D721Med (cell line): ENCODE data around the gene PDE8B.

Experiments
- DNase-seq: peaks from one replicate; pipeline ENCODE4 v3.0.0; 2011; ENCODE audit warnings: low spot score; ENCODE audit not compliant: insufficient read length
- FAIRE-seq: peaks from 2 replicates; lab custom pipeline; 2011; peaks lifted over from hg19 to GRCh38; lab: Jason Lieb, UNC
- TF ChIP-seq, protein P1 (sequence below): IDR thresholded peaks from 2 replicates; pipeline ENCODE4 v1.5.1; 2012; ENCODE audit warnings: mild to moderate bottlenecking, control low read depth; ENCODE audit not compliant: insufficient read depth; ENCODE audit errors: missing control alignments

Gene PDE8B

DNA sequence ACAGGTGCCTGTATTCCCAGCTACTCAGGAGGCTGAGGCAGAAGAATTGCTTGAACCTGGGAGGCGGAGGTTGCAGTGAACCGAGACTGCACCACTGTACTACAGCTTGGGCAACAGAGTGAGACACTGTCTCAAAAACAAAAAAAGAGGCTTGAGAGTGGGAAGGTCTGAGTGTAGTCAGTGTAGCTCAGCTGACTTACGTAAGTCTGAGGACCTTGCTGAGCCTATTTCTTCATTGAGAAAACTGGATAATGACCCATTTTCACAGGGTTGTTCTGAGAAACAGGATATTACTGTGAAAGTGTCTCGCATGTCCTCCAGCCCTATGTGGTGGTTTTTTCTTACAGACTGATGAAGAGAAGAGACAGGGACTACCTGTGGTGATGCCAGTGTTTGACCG is 214.9 kb downstream of the PDE8B start:
- no peak for FAIRE-seq
- TF ChIP-seq, protein P1, sequence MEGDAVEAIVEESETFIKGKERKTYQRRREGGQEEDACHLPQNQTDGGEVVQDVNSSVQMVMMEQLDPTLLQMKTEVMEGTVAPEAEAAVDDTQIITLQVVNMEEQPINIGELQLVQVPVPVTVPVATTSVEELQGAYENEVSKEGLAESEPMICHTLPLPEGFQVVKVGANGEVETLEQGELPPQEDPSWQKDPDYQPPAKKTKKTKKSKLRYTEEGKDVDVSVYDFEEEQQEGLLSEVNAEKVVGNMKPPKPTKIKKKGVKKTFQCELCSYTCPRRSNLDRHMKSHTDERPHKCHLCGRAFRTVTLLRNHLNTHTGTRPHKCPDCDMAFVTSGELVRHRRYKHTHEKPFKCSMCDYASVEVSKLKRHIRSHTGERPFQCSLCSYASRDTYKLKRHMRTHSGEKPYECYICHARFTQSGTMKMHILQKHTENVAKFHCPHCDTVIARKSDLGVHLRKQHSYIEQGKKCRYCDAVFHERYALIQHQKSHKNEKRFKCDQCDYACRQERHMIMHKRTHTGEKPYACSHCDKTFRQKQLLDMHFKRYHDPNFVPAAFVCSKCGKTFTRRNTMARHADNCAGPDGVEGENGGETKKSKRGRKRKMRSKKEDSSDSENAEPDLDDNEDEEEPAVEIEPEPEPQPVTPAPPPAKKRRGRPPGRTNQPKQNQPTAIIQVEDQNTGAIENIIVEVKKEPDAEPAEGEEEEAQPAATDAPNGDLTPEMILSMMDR, result no peak

DNA sequence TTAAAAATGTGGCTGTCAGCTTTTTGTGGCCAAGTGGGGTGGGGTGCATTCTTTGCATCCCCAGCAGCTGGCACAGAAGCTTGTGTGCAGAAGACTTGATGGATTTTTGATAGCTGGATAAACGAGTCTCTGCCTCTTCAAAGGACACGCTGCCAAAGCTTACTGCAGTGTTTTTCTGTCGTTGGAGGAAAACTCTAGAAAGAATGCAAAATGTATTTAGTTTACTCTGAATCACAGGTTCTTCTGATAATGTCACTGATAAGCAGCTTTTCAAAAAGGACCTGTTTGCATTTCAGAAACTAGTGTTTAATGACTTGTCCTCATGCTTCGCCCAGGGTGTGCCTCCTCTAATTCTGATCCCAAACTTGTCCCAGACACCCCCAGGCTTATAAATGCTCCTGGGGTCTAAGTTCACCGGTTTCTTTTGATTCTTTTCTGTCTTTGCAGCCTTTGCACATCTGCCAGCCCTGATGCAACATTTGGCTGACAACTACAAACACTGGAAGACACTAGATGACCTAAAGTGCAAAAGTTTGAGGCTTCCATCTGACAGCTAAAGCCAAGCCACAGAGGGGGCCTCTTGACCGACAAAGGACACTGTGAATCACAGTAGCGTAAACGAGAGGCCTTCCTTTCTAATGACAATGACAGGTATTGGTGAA is 215.6 kb downstream of the PDE8B start:
- FAIRE-seq (no peak), DNase-seq (no peak)
- TF ChIP-seq, protein P1, result no peak

More for the DNA sequence above, 214.9 kb downstream of the PDE8B start:
- DNase-seq, result no peak

DNA sequence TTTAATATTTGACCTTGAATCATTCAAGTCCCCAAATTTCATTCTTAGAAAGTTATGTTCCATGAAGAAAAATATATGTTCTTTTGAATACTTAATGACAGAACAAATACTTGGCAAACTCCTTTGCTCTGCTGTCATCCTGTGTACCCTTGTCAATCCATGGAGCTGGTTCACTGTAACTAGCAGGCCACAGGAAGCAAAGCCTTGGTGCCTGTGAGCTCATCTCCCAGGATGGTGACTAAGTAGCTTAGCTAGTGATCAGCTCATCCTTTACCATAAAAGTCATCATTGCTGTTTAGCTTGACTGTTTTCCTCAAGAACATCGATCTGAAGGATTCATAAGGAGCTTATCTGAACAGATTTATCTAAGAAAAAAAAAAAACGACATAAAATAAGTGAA is 216.2 kb downstream of the PDE8B start:
- FAIRE-seq (peak; percentile 88), DNase-seq (no peak)
- TF ChIP-seq, protein P1, result no peak

DNA sequence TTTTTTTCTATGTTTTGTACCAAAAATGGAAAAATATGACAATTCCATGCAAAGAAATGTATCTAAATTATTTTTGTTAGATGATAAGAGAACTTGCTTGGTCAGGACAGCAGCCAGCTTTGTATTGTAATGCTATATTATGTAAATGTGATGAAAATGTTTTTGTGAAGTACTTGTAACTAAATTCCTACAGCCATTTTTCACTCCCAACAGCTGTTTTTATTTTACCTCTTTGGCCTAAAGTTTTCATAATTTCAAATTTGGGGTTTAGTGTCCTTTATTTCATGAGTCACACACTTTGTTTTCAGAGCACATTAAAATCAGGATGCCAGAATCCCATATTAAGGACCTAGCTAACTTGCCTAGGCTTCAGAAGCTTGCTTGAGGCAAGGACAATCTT is 217.5 kb downstream of the PDE8B start:
- DNase-seq (no peak), FAIRE-seq (no peak)
- TF ChIP-seq, protein P1, result no peak

DNA sequence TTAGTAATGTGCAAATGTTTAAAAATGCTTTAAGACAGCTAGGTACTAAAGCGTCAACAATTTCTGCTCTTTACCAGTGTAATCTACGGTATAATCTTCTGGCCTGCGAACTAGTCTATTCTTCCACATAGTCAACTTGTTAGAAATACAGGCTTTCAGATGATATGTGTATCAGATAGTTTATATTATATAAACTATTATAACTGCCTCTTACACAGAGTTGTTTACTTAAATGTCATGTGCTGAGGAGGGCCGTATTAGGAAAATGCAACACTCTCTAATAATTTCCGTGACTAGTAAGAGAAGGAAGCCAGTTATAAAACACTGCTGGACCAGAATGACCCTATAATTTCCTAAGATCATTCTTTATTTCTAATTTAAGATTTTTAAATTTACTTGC is 218.0 kb downstream of the PDE8B start:
- TF ChIP-seq, protein P1, result no peak
- FAIRE-seq (no peak), DNase-seq (no peak)

DNA sequence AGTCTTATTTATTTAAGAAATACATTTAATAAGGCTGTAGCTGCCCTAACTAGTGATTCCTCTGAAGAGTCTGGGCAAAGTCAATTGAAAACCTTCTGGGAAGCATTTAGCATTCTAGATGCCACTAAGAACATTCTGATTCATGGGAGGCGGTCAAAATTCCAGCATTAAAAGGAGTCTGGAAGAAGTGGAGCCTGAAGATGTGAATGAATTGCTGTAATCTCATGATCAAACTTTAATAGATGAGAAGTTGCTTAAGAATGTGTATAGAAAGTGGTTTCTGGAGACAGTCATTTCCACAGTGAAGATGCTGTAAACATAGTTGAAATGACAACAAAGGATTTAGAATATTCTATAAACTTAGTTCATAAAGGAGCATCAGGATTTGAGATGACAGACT is 220.2 kb downstream of the PDE8B start:
- no peak for FAIRE-seq
- TF ChIP-seq, protein P1, result no peak
- no peak for DNase-seq

DNA sequence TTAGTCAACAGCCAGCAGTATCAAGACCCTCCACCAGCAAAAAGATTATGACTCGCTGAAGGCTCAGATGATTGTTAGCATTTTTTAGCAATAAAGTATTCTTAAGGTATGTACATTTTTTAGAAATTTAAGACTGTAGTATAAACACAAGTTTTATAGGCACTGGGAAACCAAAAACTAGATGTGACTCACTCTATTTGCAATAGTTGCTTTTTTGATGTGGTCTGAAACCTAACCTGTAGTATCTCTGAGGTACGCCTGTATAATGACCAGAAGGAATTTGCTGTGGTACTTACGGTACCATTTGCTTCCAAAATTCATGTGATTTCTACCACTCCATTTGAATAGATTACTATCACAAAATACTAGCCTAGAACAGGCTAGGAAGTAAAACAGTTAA is 220.8 kb downstream of the PDE8B start:
- DNase-seq (no peak), FAIRE-seq (no peak)
- TF ChIP-seq, protein P1, result no peak
